GM19238 (cell line): Measurements from ENCODE around the gene RSPH10B2.
"Not testable (repeated sequence)": the region's sequence is repeated elsewhere in the genome, so short reads cannot be mapped to it uniquely, and the experiment has no call there.

Experiments
- DNase-seq: peaks from one replicate; pipeline ENCODE4 v3.0.0; 2011; ENCODE audit warnings: low spot score; ENCODE audit not compliant: insufficient read length

Gene RSPH10B2

DNA sequence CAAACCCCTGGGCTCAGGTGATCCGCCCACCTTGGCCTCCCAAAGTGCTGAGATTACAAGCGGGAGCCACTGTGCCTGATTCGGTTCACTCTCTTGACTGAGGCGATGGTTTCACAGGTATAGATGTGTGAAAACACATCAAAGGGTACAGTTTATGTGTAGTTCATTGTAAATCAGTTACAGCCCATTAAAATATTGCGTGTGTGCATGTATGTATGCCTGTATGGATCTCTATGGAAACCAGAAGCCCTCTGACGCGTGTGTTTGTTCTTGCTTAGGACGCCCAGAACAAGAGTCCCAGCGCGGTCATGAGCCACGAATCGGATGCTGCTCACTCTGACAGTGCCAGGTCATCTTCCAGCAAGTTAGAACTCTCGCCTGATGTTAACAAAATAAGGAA, 35.5 kb downstream of the RSPH10B2 start:
- DNase-seq, result not testable (repeated sequence)

DNA sequence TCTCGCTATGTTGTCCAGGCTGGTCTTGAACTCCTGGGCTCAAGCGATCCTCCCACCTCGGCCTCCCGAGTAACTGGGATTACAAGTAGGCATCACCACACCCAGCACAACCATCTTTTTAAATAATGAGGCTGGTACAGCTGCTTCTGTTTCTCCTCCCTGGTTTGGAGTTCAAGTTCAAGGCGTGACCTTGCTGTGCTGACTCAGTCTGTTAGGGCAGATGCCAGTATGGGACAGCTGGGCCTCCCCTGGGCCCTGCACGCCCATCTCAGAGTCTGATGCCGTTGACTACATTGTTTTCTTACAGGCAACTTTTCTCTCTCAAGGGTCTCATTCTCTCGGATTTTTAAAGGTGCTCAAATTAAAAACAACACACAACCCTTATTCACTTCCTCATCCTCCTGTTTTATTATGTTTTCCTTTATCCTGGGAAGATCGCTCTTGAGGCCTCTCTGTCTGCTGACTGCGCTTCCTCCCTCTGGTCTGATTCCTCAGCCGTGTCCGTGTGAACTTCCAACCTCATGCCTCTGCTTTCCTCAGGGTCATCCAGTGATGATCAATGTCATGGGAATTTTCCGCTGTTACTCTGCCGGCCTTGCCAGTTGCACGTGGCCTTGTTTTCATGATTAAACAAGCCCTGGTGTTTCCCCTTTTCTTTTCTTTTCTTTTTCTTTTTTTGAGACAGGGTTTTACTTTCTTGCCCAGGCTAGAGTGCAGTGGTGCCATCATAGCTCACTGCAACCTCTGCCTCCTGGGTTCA, 38.4 kb downstream of the RSPH10B2 start:
- not testable (repeated sequence) for DNase-seq

DNA sequence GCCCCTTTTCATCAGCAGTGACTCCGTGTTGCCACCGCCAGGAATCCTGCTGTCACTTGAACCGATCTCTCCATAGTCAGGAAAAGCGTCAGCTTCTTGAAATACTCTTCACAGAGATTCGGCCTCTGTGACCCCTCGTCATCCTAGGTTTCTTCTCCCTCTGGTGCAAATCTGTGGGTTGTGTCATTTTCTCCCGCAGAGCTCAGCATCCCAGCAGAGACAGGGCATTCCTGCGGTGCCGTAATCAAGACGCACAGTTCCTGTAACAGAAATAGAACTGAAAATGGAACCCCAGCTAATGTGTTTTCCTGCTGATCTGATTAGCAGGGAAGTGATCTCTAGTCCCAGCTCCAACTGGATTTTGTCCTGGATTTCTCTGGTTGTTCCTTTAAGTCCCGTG, 40.4 kb downstream of the RSPH10B2 start:
- DNase-seq, result not testable (repeated sequence)

DNA sequence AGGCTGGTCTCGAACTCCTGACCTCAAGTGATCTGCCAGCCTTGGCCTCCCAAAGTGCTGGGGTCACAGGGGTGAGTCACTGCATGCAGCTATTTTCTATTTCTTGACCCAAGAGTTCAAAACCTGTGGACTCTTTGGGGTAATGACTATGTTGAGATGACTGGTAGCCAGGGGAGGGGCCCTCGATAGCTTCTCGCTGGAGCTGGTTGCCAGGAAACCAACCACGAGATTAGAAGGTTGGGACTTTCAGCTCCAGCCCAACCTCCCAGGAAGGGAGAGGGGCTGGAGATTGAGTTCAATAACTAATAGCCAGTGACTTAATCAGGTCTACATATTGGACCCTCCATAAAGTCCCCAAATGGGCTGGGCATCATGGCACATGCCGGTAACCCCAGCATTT, 43.3 kb downstream of the RSPH10B2 start:
- DNase-seq, result not testable (repeated sequence)

DNA sequence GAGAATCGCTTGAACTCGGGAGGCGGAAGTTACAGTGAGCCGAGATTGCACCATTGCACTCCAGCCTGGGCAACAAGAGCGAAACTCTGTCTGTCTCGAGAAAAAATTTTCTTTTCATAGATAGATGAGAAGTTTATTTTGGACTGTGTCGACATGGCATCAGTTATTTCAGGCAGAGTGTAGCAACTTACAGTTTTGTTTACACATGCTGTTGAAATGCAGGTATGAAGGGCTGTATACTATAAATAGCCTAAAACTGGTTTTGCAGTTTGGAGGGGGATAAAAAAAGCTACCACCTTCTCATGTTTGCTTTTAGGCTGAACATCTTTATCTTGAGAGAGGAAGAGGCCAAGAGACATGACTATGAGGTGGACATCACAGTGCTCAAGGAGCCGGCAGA, 44.1 kb downstream of the RSPH10B2 start:
- not testable (repeated sequence) for DNase-seq

DNA sequence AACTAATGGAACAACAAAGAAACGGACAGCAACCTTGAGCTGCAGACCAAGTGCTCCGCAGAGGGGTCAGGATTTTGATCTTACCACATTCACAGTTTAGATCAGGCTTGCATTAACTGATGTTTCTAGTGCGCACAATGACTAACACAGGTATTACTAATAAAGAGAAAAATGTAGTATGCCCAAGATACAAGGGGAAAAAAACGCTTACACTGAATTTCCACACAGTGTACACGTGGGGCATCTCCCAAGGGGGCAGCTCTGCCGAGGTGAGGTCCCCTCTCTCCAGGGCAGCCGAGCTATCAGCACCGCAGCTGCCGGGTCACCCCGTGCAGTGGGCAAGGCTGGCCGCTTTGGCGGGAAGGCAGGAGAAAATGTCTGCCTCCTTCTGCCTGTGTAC, 46.0 kb downstream of the RSPH10B2 start:
- DNase-seq, result not testable (repeated sequence)

DNA sequence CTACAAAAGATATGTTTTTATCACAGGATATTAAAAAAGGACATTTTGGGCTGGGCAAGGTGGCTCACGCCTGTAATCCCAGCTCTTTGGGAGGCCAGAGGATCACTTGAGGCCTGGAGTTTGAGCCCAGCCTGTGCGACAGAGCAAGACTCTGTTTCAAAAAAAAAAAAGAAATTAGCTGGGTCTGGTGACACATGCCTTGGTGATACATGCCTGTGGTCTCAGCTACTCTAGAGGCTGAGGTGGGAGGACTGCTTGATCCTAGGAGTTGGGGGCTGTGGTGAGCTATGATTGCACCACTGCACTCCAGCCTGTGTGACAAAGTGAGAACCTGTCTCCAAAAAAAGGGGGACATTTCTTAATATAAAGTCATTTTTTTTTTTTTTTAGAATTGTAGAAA, 46.4 kb downstream of the RSPH10B2 start:
- not testable (repeated sequence) for DNase-seq

DNA sequence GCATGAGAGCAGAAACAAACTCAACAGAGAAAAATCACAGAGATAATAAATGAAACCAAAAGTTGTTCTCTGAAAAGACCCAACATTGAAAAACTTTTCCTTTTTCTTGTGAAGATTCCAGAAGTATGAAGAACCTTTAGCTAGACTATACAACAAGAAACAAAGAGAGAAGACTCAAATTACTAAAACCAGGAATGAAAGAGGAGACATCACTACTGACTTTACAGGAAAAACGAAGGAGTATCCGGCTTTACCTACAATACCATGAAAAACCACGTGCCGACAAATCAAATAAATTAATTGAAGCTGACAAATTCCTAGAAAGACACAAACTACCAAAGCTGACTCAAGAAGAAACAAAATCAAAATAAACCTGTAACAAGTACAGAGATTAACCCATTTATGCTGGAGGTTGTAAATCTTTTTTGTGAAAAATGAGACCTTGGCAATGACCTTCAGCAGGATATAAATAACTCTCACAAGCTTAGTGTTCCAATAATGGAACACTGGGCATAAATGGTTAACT, 53.6 kb downstream of the RSPH10B2 start:
- DNase-seq, result not testable (repeated sequence)

DNA sequence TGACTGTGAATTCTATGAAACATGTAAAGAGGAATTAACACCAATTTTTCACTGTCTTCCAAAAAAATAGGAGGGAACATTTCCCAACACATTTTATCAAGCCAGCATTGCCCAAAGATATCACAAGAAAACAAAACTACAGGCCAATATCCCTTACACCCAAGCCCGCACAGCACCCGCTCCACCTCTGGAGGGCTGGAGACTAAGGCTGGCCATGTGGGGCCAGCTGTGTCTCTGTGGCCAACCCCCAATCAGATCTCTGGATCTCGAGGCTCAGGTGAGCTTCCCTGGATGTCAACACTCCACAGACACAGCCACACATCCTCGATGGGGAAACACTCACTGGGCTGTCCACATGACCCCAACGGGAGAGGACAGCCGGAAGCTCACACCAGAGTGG, 54.1 kb downstream of the RSPH10B2 start:
- not testable (repeated sequence) for DNase-seq

DNA sequence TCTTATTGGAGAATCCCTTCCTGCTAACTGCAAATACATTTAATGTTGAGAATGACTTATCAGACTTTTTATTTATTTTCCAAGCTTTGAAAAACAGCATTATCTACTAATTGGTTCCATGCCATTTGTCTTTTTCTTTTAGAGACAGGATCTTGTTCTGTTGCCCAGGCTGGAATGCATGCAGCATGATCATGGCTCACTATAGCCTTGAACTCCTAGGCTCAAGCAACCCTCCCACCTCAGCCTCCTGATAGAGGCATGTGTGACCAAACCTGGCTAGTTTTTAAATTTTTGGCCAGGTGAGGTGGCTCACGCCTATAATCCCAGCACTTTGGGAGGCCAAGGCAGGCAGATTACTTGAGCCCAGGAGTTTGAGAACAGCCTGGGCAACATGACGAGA, 59.1 kb downstream of the RSPH10B2 start:
- DNase-seq, result not testable (repeated sequence)

DNA sequence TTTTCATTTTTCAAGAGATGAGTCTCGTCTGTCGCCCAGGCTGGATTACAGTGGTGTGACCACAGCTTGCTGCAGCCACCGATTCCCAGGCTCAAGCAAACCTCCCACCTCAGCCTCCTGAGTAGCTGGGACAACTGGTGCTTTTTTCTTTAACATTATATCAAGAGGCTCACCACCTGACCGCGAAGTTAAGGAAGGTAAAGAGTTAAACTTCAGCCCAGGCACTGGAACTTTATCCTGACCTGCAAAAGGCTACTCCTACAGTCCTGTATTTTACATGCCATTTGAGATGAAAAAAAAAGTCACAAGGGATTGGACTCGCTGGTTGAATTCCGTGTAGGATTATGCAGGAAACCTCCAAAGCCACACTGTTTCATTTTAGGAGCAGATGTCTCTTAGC, 61.6 kb downstream of the RSPH10B2 start:
- DNase-seq, result not testable (repeated sequence)

DNA sequence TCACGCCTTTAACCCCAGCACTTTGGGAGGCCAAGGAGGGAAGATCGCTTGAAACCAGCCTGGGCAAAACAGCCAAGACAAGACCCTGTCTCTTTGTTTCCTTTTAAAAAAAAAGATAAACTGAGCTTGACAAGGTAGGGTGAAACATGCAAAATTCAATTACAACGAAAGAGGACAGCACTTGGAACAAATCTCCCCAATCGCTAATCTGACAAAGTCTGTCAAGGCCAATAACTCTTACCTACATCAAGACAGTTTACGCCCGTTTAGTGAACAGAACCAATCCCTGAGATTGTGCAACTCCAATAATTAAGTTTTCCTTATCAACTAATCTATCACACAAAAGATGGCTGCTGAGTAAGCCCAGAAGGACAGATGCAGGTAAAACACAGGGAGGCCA, 67.7 kb downstream of the RSPH10B2 start:
- DNase-seq, result not testable (repeated sequence)

DNA sequence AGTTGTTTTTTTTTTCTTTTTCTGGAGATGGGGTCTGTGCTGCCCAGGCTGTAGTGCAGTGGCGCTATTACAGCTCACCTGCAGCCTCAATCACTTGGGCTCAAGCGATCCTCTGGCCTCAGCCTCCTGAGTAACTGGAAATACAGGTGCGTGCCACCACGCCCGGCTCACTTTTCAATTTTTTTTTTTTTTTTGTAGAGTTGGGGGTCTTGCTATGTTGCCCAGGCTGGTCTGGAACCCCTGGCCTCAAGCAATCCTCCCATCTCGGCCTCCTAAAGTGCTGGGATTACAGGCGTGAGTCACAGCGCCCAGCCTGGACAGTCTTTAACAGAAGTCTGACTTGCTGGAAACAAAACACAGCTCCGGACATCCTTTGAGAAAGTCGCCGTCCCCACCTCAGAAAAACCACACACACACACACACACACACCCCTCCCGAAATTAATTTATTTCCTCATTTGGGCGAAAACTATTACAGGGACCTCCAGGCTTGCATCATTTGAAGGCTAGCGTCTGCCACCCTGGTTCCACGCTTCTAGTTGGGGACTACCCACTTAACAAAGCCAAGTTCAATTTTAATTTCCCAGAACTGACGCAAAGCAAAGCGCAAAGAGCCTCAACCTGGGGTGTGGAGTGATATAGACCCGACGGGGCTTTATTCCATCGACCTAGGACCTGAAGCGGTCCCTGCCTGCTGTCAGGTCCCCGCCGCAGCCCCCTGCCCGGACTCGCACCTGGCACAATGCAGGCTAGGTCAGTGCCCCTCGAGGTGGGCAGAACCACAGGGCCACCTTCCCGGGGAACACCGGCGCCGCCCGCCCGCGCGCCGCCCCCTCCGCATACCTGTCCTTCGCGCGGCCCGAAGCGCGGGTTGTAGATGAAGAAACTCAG, 71.6 kb downstream of the RSPH10B2 start:
- DNase-seq, result not testable (repeated sequence)

DNA sequence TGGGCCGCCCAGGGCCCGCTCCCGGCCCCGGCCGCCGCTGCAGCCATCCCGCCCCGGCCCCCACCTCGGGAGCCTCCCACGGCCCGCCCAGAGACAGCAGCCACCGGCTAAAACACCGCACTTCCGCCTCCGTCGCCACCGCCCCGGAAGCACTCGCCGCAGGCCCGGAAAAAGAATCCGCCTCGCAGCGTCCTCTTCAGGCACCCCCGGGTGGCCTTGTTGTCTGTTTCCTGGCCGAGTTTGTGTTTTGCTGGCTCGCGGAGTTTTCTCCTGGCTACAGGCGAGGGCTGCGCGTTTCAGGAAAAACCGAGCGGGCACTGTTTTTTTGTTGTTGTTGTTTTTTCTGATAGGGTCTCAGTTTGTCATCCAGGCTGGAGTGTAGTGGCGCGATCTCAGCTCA, 72.2 kb downstream of the RSPH10B2 start, which contains the start of gene CCZ1B:
Gene CCZ1B (minus strand): TSS at position 125 of the 400 bp plus-strand sequence. CDS start 78 bp downstream, at position 47.
- DNase-seq, result not testable (repeated sequence)

DNA sequence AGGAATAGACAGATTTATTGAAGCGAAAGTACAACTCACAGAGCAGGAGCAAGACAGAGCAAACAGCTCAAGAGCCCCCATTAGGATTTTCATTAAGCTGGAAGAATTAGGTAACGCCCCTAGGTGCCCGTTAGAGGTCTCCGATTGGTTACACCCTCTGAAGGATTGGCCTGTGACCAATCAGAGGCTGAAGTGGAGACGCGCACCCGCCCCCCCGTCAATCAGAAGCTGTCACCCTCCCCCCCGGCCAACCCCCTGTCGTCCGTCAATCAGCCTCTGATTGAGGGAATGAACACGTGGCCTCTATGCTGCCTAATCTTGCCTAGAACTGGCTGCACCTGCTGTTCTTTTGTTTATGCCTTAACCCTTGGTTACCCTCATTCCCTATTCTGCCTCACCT, 73.3 kb downstream of the RSPH10B2 start:
- DNase-seq, result not testable (repeated sequence)

DNA sequence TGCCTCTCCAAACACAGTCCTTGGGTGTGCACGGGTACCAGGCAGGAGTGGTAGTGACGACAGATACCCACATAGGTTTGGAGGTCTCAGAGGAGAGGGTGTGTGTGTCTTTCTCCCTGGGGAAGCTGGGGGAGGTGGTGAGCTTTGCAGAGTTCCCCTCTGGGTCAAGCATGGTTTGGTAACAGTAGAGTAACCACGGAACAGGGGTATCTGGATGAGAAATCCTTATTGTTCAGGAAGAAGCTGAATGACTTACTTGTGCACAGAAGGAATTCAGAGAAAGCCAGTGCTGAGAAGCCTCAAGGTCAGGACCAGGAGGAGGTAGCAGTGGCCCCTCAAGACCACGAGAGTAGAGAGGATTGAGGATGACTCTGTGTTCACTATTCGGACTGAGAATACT, 75.7 kb downstream of the RSPH10B2 start:
- not testable (repeated sequence) for DNase-seq

DNA sequence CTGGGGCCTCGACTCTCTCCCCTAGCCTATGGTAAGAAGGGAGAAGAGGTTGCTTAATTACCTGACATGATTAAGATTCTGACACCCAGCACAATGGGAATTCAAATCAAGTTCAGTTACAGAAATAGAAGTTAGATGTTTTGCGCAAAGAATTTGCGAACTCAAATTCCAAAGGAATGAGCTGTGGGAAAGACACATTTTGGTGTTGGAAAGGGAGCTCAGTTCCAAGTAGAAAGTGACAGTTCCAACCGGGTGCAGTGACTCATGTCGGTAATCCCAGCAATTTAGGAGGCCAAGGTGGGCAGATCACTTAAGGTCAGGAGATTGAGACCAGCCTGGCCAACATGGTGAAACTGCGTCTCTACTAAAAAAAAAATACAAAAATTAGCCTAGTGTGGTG, 76.1 kb downstream of the RSPH10B2 start:
- DNase-seq, result not testable (repeated sequence)

DNA sequence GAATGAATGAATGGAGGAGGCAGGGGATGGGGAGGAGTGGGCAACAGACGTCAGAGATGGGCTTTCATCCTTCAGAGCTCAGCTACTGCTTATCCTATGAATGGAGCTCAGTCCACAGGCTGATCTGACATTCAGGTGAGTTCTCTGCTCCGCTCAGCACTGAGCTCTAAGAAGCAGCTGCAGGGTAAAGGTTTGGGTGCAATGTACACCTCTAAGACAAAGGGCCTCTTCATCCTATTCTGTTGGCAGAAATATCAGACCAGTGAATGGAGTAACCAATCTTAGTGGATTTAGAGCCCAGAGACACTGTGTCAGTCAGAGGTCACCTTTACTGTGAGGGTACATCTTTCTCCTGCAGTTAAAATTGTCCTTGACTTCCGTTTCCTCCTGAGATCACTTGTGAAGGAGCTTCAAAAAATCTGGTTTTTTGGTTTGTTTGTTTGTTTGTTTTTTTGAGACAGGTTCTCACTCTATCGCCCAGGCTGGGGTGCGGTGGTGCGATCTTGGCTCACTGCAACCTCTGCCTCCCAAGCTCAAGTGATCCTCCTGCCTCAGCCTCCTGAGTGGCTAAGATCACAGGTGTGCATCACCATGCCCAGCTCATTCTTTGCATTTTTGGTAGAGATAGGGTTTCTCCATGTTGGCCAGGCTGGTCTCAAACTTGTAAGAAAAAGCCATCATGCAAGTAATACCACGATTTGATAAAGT, 77.3 kb downstream of the RSPH10B2 start:
- no peak for DNase-seq

DNA sequence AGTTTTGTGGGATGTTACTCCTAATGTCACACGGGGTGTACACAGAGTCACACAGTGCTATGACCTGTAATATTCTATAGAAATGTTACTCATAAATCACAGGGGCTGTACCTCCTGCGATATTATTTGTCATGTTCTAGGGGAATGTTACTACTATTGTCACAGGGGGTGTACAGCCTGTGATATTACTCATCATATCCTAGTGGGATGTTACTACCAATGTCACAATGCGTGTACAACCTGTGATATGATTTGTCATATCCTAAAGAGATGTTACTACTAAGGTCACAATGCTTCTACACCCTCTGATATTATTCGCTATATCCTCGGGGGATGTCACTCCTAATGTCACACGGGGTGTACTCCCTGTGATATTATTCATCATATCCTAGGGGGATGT, 79.7 kb downstream of the RSPH10B2 start:
- no peak for DNase-seq

DNA sequence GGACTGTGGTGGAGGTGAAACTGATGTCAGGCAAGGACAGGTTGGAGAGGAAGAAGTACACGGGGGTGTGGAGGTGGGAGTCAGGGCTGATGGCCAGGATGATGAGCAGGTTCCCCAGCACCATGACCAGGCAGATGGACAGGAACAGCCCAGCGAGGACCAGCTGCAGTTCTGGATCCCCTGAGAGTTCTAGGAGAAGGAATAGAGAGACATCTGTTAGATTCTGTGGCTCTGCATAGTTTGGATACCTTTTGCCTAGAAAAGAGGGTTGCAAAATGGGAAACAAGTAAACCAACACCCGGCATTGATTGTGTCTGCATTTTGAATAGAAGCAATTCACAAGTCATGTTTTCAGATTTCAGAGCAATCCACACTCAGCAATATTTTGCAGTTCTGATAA, 81.6 kb downstream of the RSPH10B2 start:
- not testable (repeated sequence) for DNase-seq

DNA sequence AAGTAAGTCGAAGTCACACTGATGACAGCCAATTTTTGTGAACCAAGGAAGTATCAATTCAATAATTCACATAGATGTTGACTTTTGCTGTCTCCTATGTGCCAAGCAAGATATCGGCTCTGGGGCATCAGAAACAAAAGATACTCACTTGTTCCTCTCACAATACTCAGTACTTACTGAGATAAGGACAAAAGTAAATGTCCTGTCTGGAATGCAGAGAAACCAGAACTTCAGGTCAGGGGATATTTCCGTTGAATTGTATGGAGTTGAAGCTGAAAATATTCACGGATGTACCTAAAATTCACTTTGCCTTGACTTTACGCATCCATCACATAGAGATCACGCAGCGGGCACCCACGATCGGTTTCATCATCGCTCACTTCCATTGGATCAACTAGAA, 83.2 kb downstream of the RSPH10B2 start:
- DNase-seq, result not testable (repeated sequence)
